Lower leg skin (tissue), 3 donors: ENCODE data around the gene THSD7B.

ENCODE experiments used
- CTCF ChIP-seq, 3 donors: fragments of 450-650 bp; IDR thresholded peaks; one replicate each; pipeline ENCODE4 v1.5.1; 2016; ENCODE audit warnings: antibody characterized with exemption in 3 of 3, mild to moderate bottlenecking in 3 of 3, moderate library complexity in 2 of 3
- POLR2A ChIP-seq, 2 donors: fragments of 450-650 bp; IDR thresholded peaks; one replicate each; pipeline ENCODE4 v1.6.1; 2016 to 2017; ENCODE audit warnings: antibody characterized with exemption in 2 of 2, mild to moderate bottlenecking in 1 of 2, moderate library complexity in 1 of 2

DNA sequence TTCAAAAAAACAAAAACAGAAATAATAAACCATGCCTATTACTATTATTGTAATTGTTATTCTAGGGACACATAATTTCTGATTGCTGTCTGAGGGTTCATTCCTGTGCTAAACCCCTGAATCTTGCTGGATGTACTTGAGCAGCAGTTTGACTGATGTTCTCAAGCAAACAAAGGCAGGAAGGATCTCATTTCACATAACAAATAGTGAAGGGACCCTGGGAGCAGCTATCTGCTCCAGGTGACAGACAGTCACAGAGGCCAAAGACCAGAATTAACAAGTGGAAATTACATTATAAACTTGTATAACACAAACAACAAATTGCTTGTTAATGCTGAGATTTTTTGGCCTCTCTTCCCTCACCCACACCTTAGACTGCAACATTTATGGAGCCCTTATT is 284.2 kb downstream of the THSD7B start:
- TF ChIP-seq CTCF (IDR thresholded peaks at IDR 0.05) = no peak
- no peak for TF ChIP-seq POLR2A (IDR thresholded peaks at IDR 0.05)
